ENCODE results near the gene PLEK.
A peak's percentile ranks its signal among the peaks of the same experiment; 100 is the strongest.
"Not testable (repeated sequence)": the region's sequence is repeated elsewhere in the genome, so short reads cannot be mapped to it uniquely, and the experiment has no call there.

Gene PLEK
- total RNA-seq, result 1,010 to 4,530 (median 2,070) reads per million in 17 experiments

GRCh38 chr2:68365087-68365486 lies at the start of gene PLEK:
Gene PLEK (plus strand): TSS chr2:68365282. CDS start chr2:68365352, 70 bp downstream.
- DNase-seq, result peak; percentile 92 to 98 (median 95)

- peak in 1 of 4 experiments; percentile 13 for DNase-seq
Measured at GRCh38 chr2:68316111-68316510, 49.0 kb upstream of the PLEK start.

GRCh38 chr2:68317971-68318913 lies 46.8 kb upstream of the PLEK start:
- DNase-seq, result no peak

GRCh38 chr2:68318914-68319397 lies 46.1 kb upstream of the PLEK start:
- DNase-seq, result peak; percentile 43 to 69 (median 59)

- peak; percentile 68 to 76 (median 72) for DNase-seq
Measured at GRCh38 chr2:68319398-68320117, 45.5 kb upstream of the PLEK start, which contains the start of gene CNRIP1. Gene CNRIP1 (minus strand): TSS chr2:68319949. CDS start chr2:68319400, 549 bp downstream.

GRCh38 chr2:68320118-68320641 lies 44.9 kb upstream of the PLEK start:
- peak in 1 of 4 experiments; percentile 13 for DNase-seq

GRCh38 chr2:68325056-68325455 lies 40.0 kb upstream of the PLEK start:
- no peak for DNase-seq

GRCh38 chr2:68328901-68329300 lies 36.2 kb upstream of the PLEK start:
- DNase-seq, result no peak

- peak; percentile 34 to 66 (median 60) for DNase-seq
Measured at GRCh38 chr2:68330691-68331090, 34.4 kb upstream of the PLEK start.

GRCh38 chr2:68333009-68333408 lies 32.1 kb upstream of the PLEK start:
- DNase-seq, result no peak

GRCh38 chr2:68333931-68334330 lies 31.2 kb upstream of the PLEK start:
- no peak for DNase-seq

GRCh38 chr2:68336192-68336591 lies 28.9 kb upstream of the PLEK start:
- DNase-seq, result no peak

- no peak for DNase-seq
Measured at GRCh38 chr2:68340226-68341061, 24.6 kb upstream of the PLEK start.

- DNase-seq, result no peak
Measured at GRCh38 chr2:68341062-68341329, 24.1 kb upstream of the PLEK start.

- peak in 3 of 4 experiments; percentile 37 to 51 (median 43) for DNase-seq
Measured at GRCh38 chr2:68341583-68341982, 23.5 kb upstream of the PLEK start.

GRCh38 chr2:68342470-68342869 lies 22.6 kb upstream of the PLEK start:
- DNase-seq, result no peak

- no peak for DNase-seq
Measured at GRCh38 chr2:68344031-68344430, 21.1 kb upstream of the PLEK start.

GRCh38 chr2:68345129-68345875 lies 19.8 kb upstream of the PLEK start:
- no peak for DNase-seq

- DNase-seq, result not testable (repeated sequence)
Measured at GRCh38 chr2:68349091-68349490, 16.0 kb upstream of the PLEK start.

GRCh38 chr2:68351997-68352396 lies 13.1 kb upstream of the PLEK start:
- no peak for DNase-seq

- DNase-seq, result peak in 2 of 4 experiments; percentile 64 to 71
Measured at GRCh38 chr2:68352651-68353391, 12.3 kb upstream of the PLEK start.
